ENCODE results near the gene KIAA1755.

The KIAA1755 gene, protein sequence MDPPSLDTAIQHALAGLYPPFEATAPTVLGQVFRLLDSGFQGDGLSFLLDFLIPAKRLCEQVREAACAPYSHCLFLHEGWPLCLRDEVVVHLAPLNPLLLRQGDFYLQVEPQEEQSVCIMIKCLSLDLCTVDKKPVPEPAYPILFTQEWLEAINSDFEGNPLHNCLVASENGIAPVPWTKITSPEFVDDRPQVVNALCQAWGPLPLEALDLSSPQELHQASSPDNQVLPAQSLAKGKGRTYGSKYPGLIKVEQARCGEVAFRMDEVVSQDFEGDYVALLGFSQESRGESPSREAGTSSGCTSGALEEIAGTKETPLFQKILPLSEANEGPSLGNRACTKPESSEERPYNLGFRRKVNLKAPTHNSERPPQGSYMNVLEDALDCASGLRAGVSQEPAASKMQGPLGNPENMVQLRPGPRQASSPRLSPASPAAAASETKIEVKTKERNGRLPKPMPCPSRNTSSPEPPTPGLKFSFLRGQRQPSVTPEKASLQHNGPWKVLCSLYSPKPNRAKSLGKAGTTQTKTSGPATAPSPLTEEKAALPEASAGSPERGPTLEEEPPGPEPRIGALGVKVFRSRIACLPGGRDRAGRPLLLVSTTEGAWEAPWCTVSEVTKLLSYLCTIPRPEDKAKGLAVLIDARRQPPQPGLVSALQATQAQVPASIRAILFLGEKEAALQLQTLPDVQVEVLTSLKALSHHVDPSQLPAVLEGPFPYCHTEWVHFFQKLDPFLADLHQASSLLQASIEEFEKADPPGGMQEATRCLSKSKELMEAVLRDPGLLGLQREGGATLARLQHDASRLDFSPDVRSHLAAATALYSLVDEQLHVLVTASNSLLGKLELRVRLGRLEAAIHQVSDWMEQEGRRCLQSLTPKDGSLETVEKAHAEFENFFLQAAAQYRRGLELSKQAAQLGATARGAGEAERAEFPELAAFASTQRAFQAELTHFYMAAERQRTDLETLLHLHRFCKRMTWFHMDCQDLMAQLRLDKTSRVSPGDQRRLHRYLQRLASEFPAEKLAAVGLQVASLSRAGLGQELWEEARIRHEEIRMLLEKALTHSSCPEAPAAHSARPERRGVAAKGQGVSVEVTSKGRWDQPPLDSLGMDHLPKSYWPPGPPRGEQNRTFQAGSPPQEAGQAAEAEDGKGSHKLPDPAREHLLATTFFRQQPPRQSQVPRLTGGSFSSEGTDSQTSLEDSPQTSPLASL

DNA sequence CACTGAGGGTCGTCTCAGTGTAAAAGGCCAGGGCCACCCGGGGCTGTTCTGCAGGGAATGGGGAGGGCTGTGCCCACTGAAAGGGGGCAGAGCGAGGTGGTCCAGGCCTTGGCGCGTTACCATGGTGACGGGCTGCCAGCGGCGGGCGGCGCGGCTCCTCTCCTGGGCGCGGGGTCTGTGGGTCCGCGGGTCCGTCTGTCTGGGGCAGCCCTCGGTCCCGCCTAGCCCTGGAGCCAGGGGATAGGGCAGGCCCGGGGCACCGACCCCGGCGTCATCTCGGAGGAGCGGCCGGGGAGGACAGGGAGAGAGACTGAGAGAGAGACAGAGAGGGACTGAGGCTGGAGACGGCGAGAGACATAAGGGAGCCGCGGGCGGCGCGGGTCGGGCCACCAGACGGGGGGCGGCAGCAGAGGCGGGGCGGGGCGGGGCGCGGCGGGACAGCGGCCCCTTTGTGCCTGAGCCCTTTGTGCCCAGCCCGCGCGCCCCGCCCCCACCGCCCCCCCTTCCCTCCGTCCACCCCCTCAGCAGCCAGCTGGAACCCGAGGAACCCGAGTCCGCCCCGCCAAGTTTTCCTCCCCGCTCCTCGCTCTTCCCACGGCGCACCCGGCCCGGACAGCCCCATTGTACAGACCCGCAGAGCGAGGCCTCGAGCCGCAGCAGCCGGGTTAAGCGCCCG lies at the start of gene KIAA1755:
TSS of gene KIAA1755 (minus strand) at position 358 of the 676 bp plus-strand sequence. CDS start at position 123, 235 bp downstream.
- no peaks in the 10 kb centered on the region for H3F3A ChIP-seq (ENCODE audit: insufficient read depth)
- H3K79me2 ChIP-seq (ENCODE audit: insufficient read depth, low read length), result no peaks in the 10 kb centered on the region
- no peaks in the 10 kb centered on the region for H3K36me3 ChIP-seq (ENCODE audit: low read length)
- no peak within 1 kb of the TSS for H3K9ac ChIP-seq (ENCODE audit: low read length)
- no peaks in the 10 kb centered on the region for H3K27me3 ChIP-seq (ENCODE audit: low read length)
- no peak for TF ChIP-seq EZH2phosphoT487 (conservative IDR thresholded peaks at IDR 0.05; ENCODE audit: low read length)
- TF ChIP-seq, protein P1, sequence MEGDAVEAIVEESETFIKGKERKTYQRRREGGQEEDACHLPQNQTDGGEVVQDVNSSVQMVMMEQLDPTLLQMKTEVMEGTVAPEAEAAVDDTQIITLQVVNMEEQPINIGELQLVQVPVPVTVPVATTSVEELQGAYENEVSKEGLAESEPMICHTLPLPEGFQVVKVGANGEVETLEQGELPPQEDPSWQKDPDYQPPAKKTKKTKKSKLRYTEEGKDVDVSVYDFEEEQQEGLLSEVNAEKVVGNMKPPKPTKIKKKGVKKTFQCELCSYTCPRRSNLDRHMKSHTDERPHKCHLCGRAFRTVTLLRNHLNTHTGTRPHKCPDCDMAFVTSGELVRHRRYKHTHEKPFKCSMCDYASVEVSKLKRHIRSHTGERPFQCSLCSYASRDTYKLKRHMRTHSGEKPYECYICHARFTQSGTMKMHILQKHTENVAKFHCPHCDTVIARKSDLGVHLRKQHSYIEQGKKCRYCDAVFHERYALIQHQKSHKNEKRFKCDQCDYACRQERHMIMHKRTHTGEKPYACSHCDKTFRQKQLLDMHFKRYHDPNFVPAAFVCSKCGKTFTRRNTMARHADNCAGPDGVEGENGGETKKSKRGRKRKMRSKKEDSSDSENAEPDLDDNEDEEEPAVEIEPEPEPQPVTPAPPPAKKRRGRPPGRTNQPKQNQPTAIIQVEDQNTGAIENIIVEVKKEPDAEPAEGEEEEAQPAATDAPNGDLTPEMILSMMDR (IDR thresholded peaks at IDR 0.05; ENCODE audit: insufficient read depth, low read length, poor library complexity, severe bottlenecking), result no peak
- H3K9me2 ChIP-seq (replicated peaks; ENCODE audit: insufficient read depth, low read length), result no peaks in the 10 kb centered on the region
- no peak within 1 kb of the TSS for H3K27ac ChIP-seq (ENCODE audit: low read depth, low read length)
- no peak within 1 kb of the TSS for H3K4me3 ChIP-seq (ENCODE audit: insufficient read depth, low read length, poor library complexity, severe bottlenecking)
- no peak within 1 kb of the TSS for H2AFZ ChIP-seq (ENCODE audit: low read depth, low read length, severe bottlenecking)
- no peak within 1 kb of the TSS for H3K4me2 ChIP-seq (ENCODE audit: low read depth, low read length, poor library complexity, severe bottlenecking)
- no peaks in the 10 kb centered on the region for H3K9me3 ChIP-seq (ENCODE audit: insufficient read depth, low read length)
- no peaks in the 10 kb centered on the region for H4K20me1 ChIP-seq (ENCODE audit: low read depth, low read length)

DNA sequence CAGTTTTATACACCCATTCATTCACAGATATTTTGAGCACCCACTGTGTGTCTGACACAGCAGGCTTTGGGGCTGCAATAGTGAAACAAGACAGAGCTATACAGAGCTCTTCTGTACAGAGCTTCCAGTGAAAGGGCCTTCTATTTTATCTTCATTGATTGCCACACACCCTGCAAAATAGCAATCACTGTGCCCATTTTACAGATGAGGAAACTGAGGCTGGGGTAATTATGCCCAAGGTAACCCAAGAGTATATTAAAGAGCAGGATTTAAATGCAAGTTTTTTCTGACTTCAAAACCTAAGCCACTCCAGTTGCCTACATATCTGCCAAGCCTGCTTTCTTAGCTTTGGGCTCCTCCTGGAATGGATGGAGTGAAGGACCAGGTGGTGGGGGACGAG lies 47.9 kb upstream of the KIAA1755 start:
- no peak for TF ChIP-seq EZH2phosphoT487 (conservative IDR thresholded peaks at IDR 0.05; ENCODE audit: low read length)
- TF ChIP-seq, protein P1 (IDR thresholded peaks at IDR 0.05; ENCODE audit: insufficient read depth, low read length, poor library complexity, severe bottlenecking), result no peak
- Histone ChIP-seq H4K20me1 (ENCODE audit: low read depth, low read length) (no peaks in the 10 kb centered on the region), H3K27me3 (ENCODE audit: low read length) (0 out of 2 replicates have a peak, but pooled peaks cover 3% of the 10 kb centered on the region), H3K4me2 (ENCODE audit: low read depth, low read length, poor library complexity, severe bottlenecking) (no peak overlapping the region), H3K36me3 (ENCODE audit: low read length) (no peaks in the 10 kb centered on the region), H3K27ac (ENCODE audit: low read depth, low read length) (no peak overlapping the region), H3K9ac (ENCODE audit: low read length) (no peak overlapping the region), H2AFZ (ENCODE audit: low read depth, low read length, severe bottlenecking) (no peak overlapping the region), H3K9me2 (replicated peaks; ENCODE audit: insufficient read depth, low read length) (no peaks in the 10 kb centered on the region), H3K79me2 (ENCODE audit: insufficient read depth, low read length) (no peaks in the 10 kb centered on the region), H3K9me3 (ENCODE audit: insufficient read depth, low read length) (no peaks in the 10 kb centered on the region), H3K4me3 (ENCODE audit: insufficient read depth, low read length, poor library complexity, severe bottlenecking) (no peak overlapping the region), H3F3A (ENCODE audit: insufficient read depth) (no peaks in the 10 kb centered on the region)

GRCh38 chr20:38308047-38308438 lies 47.5 kb upstream of the KIAA1755 start:
- Histone ChIP-seq H4K20me1 (ENCODE audit: low read depth, low read length) (no peaks in the 10 kb centered on the region), H3K36me3 (ENCODE audit: low read length) (no peaks in the 10 kb centered on the region), H3K9me3 (ENCODE audit: insufficient read depth, low read length) (no peaks in the 10 kb centered on the region), H3K9ac (ENCODE audit: low read length) (no peak overlapping the region), H3K4me2 (ENCODE audit: low read depth, low read length, poor library complexity, severe bottlenecking) (no peak overlapping the region), H3K27ac (ENCODE audit: low read depth, low read length) (no peak overlapping the region), H3K27me3 (ENCODE audit: low read length) (0 out of 2 replicates have a peak, but pooled peaks cover 3% of the 10 kb centered on the region), H3F3A (ENCODE audit: insufficient read depth) (no peaks in the 10 kb centered on the region), H3K4me3 (ENCODE audit: insufficient read depth, low read length, poor library complexity, severe bottlenecking) (no peak overlapping the region), H3K9me2 (replicated peaks; ENCODE audit: insufficient read depth, low read length) (no peaks in the 10 kb centered on the region), H3K79me2 (ENCODE audit: insufficient read depth, low read length) (no peaks in the 10 kb centered on the region), H2AFZ (ENCODE audit: low read depth, low read length, severe bottlenecking) (no peak overlapping the region)
- no peak for TF ChIP-seq EZH2phosphoT487 (conservative IDR thresholded peaks at IDR 0.05; ENCODE audit: low read length)
- TF ChIP-seq, protein P1 (IDR thresholded peaks at IDR 0.05; ENCODE audit: insufficient read depth, low read length, poor library complexity, severe bottlenecking), result no peak

All from SU-DHL-6 (cell line).